GM19025 (cell line): ENCODE data around the gene TBX10.
A peak's percentile ranks its signal among the peaks of the same experiment; 100 is the strongest.
"Not testable (repeated sequence)": the region's sequence is repeated elsewhere in the genome, so short reads cannot be mapped to it uniquely, and the experiment has no call there.

Experiments
- ATAC-seq: cut with Tn5 transposase; IDR thresholded peaks from one replicate; pipeline ENCODE4 v1.9.1; 2021; ENCODE audit warnings: mild to moderate bottlenecking, low read depth, moderate library complexity; ENCODE audit not compliant: unreplicated experiment

TBX10 gene

DNA sequence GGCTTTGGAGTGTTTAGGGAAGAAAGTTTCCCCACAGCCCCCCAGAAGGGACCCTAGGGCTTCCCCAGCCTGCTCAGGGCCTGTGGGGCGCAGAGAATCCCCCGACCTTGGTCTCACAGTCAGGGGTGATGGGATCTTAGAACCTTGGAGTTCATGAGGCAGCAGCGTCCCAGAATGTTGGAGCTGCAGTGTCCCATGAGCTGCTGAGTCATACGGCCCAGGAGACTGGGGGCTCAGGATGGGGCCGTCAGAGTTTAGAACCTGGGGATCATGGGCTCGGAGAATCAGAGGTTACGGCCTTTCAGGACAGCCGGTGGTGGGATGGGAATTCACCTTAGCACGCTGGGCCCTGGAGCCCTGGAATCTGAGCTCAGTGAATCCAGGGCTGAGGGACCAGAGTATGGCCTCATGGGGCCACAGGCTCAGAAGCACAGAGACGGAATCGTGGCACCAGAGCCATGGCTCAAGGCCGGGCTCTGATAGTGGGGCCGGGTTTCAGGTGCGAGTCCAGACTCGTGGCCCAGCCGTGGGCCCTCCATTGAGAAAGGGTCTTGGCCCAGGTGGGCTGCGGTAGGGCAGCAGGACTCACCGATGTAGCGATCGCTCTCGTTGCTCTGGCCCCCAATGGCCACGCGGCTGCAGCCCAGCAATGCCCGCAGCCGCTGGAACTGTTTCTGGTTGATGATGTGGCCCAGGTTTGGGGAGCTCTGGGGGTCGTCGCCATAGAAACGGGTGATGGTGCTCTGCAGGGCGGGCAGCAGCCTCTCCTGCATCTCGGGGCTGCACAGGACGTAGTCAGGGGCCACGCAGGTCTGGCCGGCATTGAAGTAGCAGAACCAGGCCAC lies 25.4 kb upstream of the TBX10 start:
- ATAC-seq, result no peak

GRCh38 chr11:67664213-67664585 lies 24.6 kb upstream of the TBX10 start:
- no peak for ATAC-seq

DNA sequence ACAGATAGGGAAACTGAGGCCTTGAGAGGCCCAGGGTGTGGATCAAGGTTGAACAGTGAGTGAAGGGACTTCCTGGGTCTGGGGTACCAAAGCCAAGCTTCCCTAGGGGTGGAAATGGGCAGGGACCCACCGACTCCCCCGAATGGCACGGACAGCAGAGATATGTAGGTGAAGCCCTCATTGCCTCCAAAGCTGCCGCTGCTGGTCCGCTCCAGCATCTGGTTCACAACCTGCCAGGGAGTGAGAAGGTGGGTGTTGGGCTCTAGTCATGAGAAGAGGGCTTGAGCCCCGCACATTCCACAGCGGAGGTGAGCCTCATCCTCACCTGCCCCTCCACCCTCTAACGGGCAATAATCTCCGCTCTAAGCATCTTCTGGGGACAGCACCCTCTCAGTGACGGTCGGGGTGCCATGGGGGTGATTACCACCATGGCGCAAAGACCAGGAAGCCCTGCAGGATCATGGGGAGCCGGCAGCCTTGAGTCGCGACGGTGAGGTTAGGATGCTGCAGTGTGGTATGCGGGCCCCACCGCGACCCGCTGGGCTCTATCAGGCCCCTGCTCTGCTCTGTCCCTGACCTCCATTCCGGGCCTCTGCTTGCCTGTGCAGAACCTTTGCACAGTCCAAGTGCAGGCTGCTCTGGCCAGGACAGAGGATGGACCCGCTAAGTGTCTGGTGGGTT lies 24.1 kb upstream of the TBX10 start:
- ATAC-seq, result no peak

- ATAC-seq, result no peak
Measured at GRCh38 chr11:67662835-67663531, 23.4 kb upstream of the TBX10 start.

DNA sequence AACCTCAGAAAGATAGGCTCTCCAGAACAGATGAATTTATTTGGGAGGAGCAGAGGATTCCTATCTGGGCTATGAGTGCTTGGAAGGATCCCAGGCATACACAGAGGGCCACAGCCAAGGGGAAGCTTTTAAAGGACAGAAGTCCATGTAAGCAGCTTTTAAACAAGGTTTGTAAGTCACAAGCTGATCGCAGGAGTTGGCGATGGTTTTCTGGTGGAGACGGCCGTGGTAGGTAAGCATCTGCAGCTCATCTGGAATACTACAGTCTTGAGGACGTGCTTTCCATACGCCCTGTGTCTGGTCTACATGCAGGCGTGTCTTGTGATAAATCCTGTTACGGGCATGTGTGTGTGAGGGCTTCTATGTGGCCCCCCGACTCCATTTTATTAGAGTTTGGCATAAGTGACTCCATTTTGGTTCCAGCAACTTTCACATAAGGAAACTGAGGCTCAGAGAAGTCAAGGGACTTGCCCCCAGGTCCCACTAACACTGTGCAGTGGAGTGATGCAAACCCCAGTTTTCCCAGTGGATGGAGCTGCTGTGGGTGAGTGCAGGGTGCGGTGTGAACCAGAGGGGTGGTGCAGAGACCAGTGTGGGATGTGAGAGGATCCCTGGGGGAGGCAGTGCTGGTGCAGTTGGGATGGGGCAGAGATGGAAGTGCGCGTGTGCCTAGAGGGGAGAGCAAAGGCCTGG lies 22.7 kb upstream of the TBX10 start:
- ATAC-seq, result no peak

DNA sequence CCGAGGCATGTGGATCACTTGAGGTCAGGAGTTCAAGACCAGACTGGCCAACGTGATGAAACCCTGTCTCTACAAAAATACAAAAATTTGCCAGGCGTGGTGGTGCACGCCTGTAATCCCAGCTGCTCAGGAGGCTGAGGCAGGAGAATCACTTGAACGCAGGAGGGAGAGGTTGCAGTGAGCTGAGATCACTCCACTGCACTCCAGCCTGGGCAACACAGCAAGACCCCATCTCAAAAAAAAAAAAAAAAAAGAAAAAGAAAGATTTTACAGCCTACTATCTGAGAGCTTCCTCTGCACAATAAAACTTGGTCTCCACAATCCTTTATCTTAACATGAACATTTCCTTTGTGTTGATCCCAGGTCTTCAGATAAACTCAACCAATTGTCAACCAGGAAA lies 21.2 kb upstream of the TBX10 start:
- ATAC-seq, result not testable (repeated sequence)

- ATAC-seq, result not testable (repeated sequence)
Measured at GRCh38 chr11:67659651-67660165, 20.1 kb upstream of the TBX10 start.

DNA sequence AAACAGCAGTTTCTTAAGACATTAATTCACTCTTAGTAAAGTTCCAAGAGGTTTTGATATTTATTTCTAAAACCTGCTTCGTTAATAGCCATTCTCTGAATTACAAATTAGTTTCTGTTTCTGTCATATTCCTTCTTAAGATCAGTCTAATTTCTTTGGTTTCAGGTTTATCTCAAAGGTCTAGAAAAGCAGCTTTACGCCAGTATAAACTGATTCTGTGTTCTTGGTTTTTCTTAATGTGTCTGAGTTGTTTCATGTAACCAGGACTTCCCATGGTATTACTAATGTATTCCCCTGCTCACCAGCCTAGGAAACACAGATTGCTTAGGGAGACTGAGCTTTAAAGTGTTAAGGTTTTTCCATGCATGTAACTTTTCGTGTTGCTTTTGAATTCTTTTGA lies 17.7 kb upstream of the TBX10 start:
- no peak for ATAC-seq

- no peak for ATAC-seq
Measured at GRCh38 chr11:67656278-67656922, 16.8 kb upstream of the TBX10 start.

DNA sequence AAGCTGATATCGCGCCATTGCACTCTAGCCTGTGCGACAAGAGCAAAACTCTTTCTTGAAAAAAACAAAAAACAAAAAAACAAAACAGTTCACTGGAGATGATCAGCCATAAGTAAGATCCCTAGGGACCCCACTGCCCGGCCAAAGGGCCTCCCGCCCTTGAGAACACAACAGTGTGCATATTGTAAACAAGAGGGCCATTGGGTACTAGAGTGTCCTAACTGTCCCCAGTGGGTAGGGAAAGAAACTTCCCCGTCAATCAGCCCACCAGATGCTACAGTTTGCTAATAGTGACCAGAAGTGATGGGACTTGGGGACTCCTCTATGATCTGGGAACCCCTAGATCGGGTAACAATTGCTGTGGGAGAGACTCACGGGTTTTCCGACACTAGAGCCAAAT lies 14.7 kb upstream of the TBX10 start:
- ATAC-seq, result no peak

DNA sequence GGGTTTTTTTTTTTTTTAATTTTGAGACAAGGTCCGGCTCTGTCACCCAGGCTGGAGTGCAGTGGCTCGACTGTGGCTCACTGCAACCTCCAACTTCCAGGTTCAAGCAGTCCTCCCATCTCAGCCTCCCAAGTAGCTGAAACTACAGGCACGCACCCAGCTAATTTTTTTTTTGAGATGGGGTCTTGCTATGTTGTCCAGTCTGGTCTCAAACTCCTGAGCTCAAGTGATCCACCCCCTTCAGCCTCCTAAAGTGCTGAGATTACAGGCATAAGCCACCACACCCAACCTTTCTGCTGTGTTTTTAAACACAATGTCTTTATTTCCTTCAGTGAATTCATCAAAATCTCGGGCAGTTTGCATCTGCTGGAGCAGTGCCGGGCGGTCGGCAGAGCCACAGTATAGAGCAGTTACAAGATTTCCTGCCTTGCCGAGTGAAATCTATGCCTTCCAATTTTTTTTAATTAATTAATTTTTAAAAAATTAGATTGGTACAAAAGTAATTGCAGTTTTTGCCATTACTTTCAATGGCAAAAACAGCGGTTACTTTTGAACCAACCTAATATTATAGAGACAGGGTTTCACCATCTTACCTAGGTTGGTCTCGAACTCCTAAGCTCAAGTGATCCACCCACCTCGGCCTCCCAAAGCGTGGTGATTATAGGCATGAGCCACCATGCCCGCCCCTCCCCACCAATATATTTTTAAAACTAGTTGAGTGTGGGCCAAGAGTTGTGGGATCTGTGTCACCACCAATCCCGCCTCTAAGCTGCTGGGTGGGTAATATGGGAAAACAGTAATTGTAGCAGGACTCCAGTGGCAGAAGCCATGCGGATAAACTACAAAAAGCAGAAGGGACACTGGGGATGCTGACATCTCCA lies 13.6 kb upstream of the TBX10 start:
- no peak for ATAC-seq

DNA sequence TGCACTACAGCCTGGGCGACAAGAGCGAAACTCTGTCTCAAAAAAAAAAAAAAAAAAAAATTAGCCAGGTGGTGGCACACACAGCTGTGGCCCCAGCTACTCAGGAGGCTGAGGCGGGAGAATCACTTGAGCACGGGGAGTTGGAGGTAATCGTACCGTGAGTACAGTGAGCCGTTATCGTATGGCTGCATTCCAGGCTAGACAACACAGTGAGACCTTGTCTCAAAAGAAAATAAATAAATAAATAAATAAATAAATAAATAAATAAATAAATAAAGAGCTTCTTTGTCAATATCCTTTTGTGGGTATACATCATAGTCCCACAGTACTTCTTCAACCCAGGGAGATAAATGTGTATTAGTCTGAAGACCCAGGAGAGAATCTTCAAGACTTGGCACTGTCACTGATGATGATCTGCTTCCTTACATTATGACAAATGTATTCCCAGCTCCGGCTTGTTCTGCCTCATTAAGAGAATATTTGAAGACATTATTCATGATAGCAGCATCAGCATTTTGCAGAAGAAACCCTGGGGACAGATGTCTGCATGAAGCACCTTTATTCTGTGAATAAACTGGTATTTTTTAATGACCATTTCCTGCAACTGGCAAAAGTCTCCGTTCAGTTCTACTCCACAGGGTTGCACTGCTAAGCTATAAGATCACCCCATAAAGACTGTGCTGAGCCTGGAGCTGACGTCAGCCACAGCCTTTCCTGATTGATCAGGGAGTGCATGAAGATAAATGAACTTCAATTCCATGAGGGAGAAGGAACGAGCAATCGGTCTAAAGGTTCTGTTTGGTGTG lies 12.6 kb upstream of the TBX10 start:
- ATAC-seq, result no peak

GRCh38 chr11:67649634-67650510 lies 10.3 kb upstream of the TBX10 start:
- no peak for ATAC-seq

GRCh38 chr11:67648796-67649613 lies 9.4 kb upstream of the TBX10 start:
- no peak for ATAC-seq

- ATAC-seq, result peak; percentile 68
Measured at GRCh38 chr11:67648140-67648795, 8.7 kb upstream of the TBX10 start.

DNA sequence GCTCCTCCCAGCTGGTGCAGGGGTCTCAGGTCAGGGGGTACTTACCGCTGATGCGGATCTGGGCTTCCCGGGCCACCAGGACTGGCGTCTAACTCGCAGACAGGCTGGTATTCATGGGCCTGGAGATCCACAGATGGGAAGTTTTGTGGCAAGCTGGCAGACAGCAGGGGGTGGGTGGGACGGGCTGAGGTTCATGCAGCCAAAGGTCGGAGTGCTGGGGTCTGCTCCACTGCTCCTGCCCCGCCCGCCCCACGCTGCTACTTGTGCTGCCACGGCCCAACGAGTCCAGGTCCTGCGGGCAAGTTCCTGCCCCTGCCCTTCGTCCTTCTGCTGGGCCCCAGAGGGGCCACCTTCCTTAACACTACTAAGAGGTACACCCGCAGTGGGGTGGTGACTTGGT lies 7.9 kb upstream of the TBX10 start:
- ATAC-seq, result no peak
